GM19035 (cell line): ENCODE data around the gene LBX1.
"Not testable (repeated sequence)": the region's sequence is repeated elsewhere in the genome, so short reads cannot be mapped to it uniquely, and the experiment has no call there.

Source experiments
- ATAC-seq: cut with Tn5 transposase; IDR thresholded peaks from one replicate; pipeline ENCODE4 v1.9.1; 2021; ENCODE audit not compliant: unreplicated experiment

Gene LBX1

GRCh38 chr10:101214446-101215396, 14.5 kb downstream of the LBX1 start:
- ATAC-seq: peak; percentile 59

GRCh38 chr10:101208543-101208942, 20.7 kb downstream of the LBX1 start:
- no peak for ATAC-seq

GRCh38 chr10:101207026-101207425, 22.2 kb downstream of the LBX1 start:
- ATAC-seq: no peak

GRCh38 chr10:101202667-101203066, 26.6 kb downstream of the LBX1 start:
- not testable (repeated sequence) for ATAC-seq

- ATAC-seq: not testable (repeated sequence)
These were observed 30.8 kb downstream of the LBX1 start for GRCh38 chr10:101198326-101198977.

- no peak for ATAC-seq
These were observed 33.3 kb downstream of the LBX1 start for GRCh38 chr10:101195921-101196320.

GRCh38 chr10:101189461-101190401, 39.5 kb downstream of the LBX1 start:
- ATAC-seq: no peak

- ATAC-seq: no peak
These were observed 40.3 kb downstream of the LBX1 start for GRCh38 chr10:101188942-101189341.

GRCh38 chr10:101183458-101184183, 45.6 kb downstream of the LBX1 start:
- no peak for ATAC-seq

- no peak for ATAC-seq
These were observed 46.3 kb downstream of the LBX1 start for GRCh38 chr10:101182936-101183335.
